K562 (cell line): ENCODE measurements around the gene FBXW11. TPM values are rescaled to one million over a fixed set of nuclear protein-coding genes. Genes with fewer than 3 reads are reported as not detected.

Source experiments
- ATAC-seq: fragments of 200-7000 bp; cut with Tn5 transposase; 3 replicates; pipeline ENCODE4 v1.9.1; 2020; ENCODE audit warnings: moderate library complexity
- BruUV-seq: library from RNA; stranded (reverse); fragments of 400-500 nt; replicated peaks from 2 replicates; lab custom pipeline; 2021; lab: Mats Ljungman, UMichigan
- CTCF ChIA-PET: fragments of 300-600 bp; formaldehyde crosslinking; extraction: SDS; loops from one replicate; lab custom pipeline; 2021; ENCODE audit warnings: low intra/inter-chr PET ratio; lab: Yijun Ruan, JAX
- POLR2A ChIA-PET: fragments of 300-600, 350-650 bp; sonication (Branson Sonifier 250); formaldehyde crosslinking; extraction: SDS; loops from one replicate; lab custom pipeline; 2021; ENCODE audit warnings: antibody characterized with exemption, inconsistent platforms; lab: Yijun Ruan, JAX
- DNase-seq, 4 experiments: peaks; one replicate each; pipeline versions ENCODE4 v3.0.0 to v3.0.0-alpha.2; 2011 to 2018; ENCODE audit warnings: low spot score in 3 of 4, mixed read lengths in 3 of 4; ENCODE audit errors: extremely low read depth in 1 of 4
- FAIRE-seq: peaks from 2 replicates; lab custom pipeline; 2011; peaks lifted over from hg19 to GRCh38; lab: Jason Lieb, UNC
- H2AFZ ChIP-seq: 2 replicates; pipeline ENCODE4 v1.6.0; 2011; ENCODE audit warnings: low read depth, low read length, control low read depth, inconsistent platforms
- H3K27ac ChIP-seq: fragments of 200-600 bp; 3 replicates; pipeline ENCODE4 v1.8.0; 2011; ENCODE audit warnings: low read depth, mild to moderate bottlenecking, control low read depth, inconsistent platforms, low read length, moderate library complexity, mixed read lengths; ENCODE audit errors: extremely low read depth
- H3K27me3 ChIP-seq, 2 experiments: fragments of 300-600 bp in 1 of 2; 2 replicates in 1 of 2; 3 replicates in 1 of 2; pipeline versions ENCODE4 v1.6.0 to v1.8.0; 2011; ENCODE audit warnings: inconsistent platforms in 2 of 2, low read length in 2 of 2, mild to moderate bottlenecking in 1 of 2, mixed read lengths in 1 of 2, moderate library complexity in 1 of 2; ENCODE audit not compliant: control insufficient read depth in 2 of 2, insufficient read depth in 2 of 2
- H3K36me3 ChIP-seq: fragments of 300-600 bp; 3 replicates; pipeline ENCODE4 v1.8.0; 2011; ENCODE audit warnings: mild to moderate bottlenecking, low read length, inconsistent platforms; ENCODE audit not compliant: control insufficient read depth, insufficient read depth
- H3K4me1 ChIP-seq, 2 experiments: fragments of 200-600 bp in 1 of 2; replicated peaks in 1 of 2; 2 replicates in 1 of 2; 3 replicates in 1 of 2; pipeline versions ENCODE4 v1.5.1 to v1.8.0; 2011; ENCODE audit warnings: inconsistent platforms in 2 of 2, low read length in 2 of 2, mild to moderate bottlenecking in 1 of 2, mixed read lengths in 1 of 2, moderate library complexity in 1 of 2; ENCODE audit not compliant: control insufficient read depth in 2 of 2, insufficient read depth in 2 of 2
- H3K4me2 ChIP-seq: 2 replicates; pipeline ENCODE4 v1.6.1; 2011; ENCODE audit warnings: low read length, control low read depth, inconsistent platforms, mixed read lengths; ENCODE audit not compliant: insufficient read depth
- H3K4me3 ChIP-seq: fragments of 200-600 bp; sonication (generic), shearing (Covaris generic); 2 replicates; pipeline ENCODE4 v1.5.1; 2016; ENCODE audit warnings: control low read depth, inconsistent platforms
- H3K79me2 ChIP-seq: fragments of 200-600 bp; 3 replicates; pipeline ENCODE4 v1.8.0; 2011; ENCODE audit warnings: low read length, inconsistent platforms; ENCODE audit not compliant: control insufficient read depth, insufficient read depth
- H3K9ac ChIP-seq, 2 experiments: 2 replicates each; pipeline versions ENCODE4 v1.6.0 to v1.6.1; 2011; ENCODE audit warnings: low read depth in 2 of 2, low read length in 2 of 2, control low read depth in 1 of 2, inconsistent platforms in 1 of 2, mild to moderate bottlenecking in 1 of 2, mixed read lengths in 1 of 2; ENCODE audit not compliant: insufficient read depth in 1 of 2
- H3K9me1 ChIP-seq: one replicate; pipeline ENCODE4 v1.6.0; 2011; ENCODE audit warnings: inconsistent platforms, mild to moderate bottlenecking, low read length, moderate library complexity; ENCODE audit not compliant: control insufficient read depth, insufficient read depth
- H3K9me3 ChIP-seq: replicated peaks from 2 replicates; pipeline ENCODE4 v1.5.1; 2011; ENCODE audit warnings: low read depth, low read length, inconsistent platforms; ENCODE audit not compliant: control insufficient read depth, insufficient read depth
- H4K20me1 ChIP-seq: replicated peaks from 2 replicates; pipeline ENCODE4 v1.6.1; 2011; ENCODE audit warnings: low read length, inconsistent platforms, mixed read lengths; ENCODE audit not compliant: control insufficient read depth, insufficient read depth
- MXI1 ChIP-seq: IDR thresholded peaks from 2 replicates; pipeline ENCODE4 v1.6.1; 2011; ENCODE audit warnings: low read depth, mild to moderate bottlenecking, improper control_type of control experiment, low read length
- PHF21A ChIP-seq: fragments of 450-650 bp; IDR thresholded peaks from 2 replicates; pipeline ENCODE4 v1.6.1; 2017; ENCODE audit warnings: low read depth, borderline replicate concordance
- RBBP5 ChIP-seq: fragments of 200-600 bp; sonication (generic); IDR thresholded peaks from 2 replicates; pipeline ENCODE4 v1.6.1; 2012; ENCODE audit warnings: borderline replicate concordance, mild to moderate bottlenecking, low read length, control low read depth, inconsistent platforms; ENCODE audit not compliant: insufficient read depth, poor library complexity, severe bottlenecking
- SAFB ChIP-seq: fragments of 200-400 bp; formaldehyde crosslinking; IDR thresholded peaks from 2 replicates; pipeline ENCODE4 v1.6.1; 2017; ENCODE audit warnings: low read depth, low read length, borderline replicate concordance
- TCF7 ChIP-seq: sonication (generic); IDR thresholded peaks from 2 replicates; pipeline ENCODE4 v1.6.1; 2016; ENCODE audit warnings: antibody characterized with exemption, borderline replicate concordance
- ZBTB49 ChIP-seq: sonication (generic); formaldehyde crosslinking; IDR thresholded peaks from 2 replicates; pipeline ENCODE4 v1.8.0; 2022; ENCODE audit warnings: missing genetic modification reagents, mild to moderate bottlenecking, borderline replicate concordance
- ZFP30 ChIP-seq: fragments of 250-450 bp; sonication (Bioruptor Pico); IDR thresholded peaks from 2 replicates; pipeline ENCODE4 v1.8.0; 2022; ENCODE audit warnings: moderate library complexity, mild to moderate bottlenecking, inconsistent platforms, borderline replicate concordance
- ZNF586 ChIP-seq: fragments of 450-650 bp; formaldehyde crosslinking; conservative IDR thresholded peaks from 2 replicates; pipeline ENCODE4 v1.4.0; 2020; ENCODE audit warnings: mild to moderate bottlenecking, moderate library complexity
- ZNF75A ChIP-seq: fragments of 450-650 bp; formaldehyde crosslinking; IDR thresholded peaks from 2 replicates; pipeline ENCODE4 v1.4.0; 2020; ENCODE audit warnings: mild to moderate bottlenecking
- WGBS: fragments of 100-300 bp; shearing (Covaris generic); methylation state at CpG from one replicate; pipeline ENCODE4 v1.1.6; 2016; ENCODE audit warnings: low coverage, mixed read lengths; ENCODE audit not compliant: insufficient coverage; ENCODE audit errors: missing lambda C conversion rate; 5-methylcytosine and 5-hydroxymethylcytosine counted together
- in situ Hi-C: fragments of 300-500 bp; cut with MboI; formaldehyde crosslinking; loops from 4 replicates; pipeline ENCODE4 v1.15.0; 2018; ENCODE audit warnings: inconsistent platforms, mixed read lengths
- intact Hi-C: fragments of 100-400 bp; cut with micrococcal nuclease; formaldehyde crosslinking; loops from 2 replicates; pipeline ENCODE4 v1.14.2; 2022
- polyA plus RNA-seq, 8 experiments: library from polyadenylated mRNA; depleted of rRNA in 4 of 8; stranded (reverse) in 5 of 8; unstranded in 3 of 8; fragments of >200 nt; fragmentation: Nextera tagmentation in 2 of 8; fragmentation: Illumina TruSeq in 1 of 8; extraction: Ambion mirVana in 2 of 8; extraction: Trizol in 1 of 8; gene quantifications; 2 replicates each; pipeline versions ENCODE4 v1.2.1 to v1.2.3, GENCODE V29; 2011 to 2014; ENCODE audit warnings: inconsistent platforms in 1 of 8, missing spikeins in 1 of 8
- total RNA-seq, 7 experiments: library from RNA; depleted of rRNA in 6 of 7; stranded (reverse); fragments of >200 nt in 6 of 7; fragmentation: Illumina TruSeq in 2 of 7; extraction: Trizol in 2 of 7; gene quantifications; 2 replicates each; pipeline versions ENCODE4 v1.2.1 to v1.2.3, GENCODE V29; 2011 to 2021; ENCODE audit warnings: low replicate concordance in 1 of 7

Gene FBXW11
- total and polyA plus RNA-seq, 9 of the 15 experiments (the other 6 are each of a cell fraction or from before 2014, with no cell fraction given): 3.0 to 28.6 (median 23.6) TPM

DNA sequence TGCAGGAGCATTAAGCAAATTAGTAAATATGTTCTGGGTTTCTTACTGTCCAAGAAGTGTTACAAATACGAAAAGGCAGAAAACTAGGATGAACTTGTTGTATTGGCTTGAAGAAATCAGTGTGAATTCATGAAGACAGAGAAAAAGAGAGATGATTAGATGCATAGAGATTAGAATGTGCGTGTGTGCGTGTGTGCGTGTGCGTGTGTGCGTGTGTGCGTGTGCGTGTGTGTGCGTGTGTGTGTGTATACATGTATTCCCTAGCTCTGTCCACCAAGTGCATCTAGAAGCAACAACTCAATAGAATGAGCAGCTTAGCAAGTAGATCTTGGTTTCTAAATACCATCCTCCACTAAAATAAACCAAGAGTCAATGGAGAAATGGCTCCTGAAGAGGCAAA lies 179.3 kb downstream of the FBXW11 start (continued):
- TF ChIP-seq SAFB: no peak
- no peak for TF ChIP-seq RBBP5
- TF ChIP-seq MXI1: no peak
- TF ChIP-seq ZBTB49 (CRISPR knock-in tag): no peak
- TF ChIP-seq, all 486 proteins: peak for 0

- no peak overlapping the region for H3K9ac ChIP-seq
- H3K9me1 ChIP-seq: no peaks in the 10 kb centered on the region
- WGBS: 0% methylated on average over 5 of the region's 5 CpGs
- H3K27ac ChIP-seq: no peak overlapping the region
- POLR2A ChIA-PET: no interaction called here
- no peaks in the 10 kb centered on the region for H3K9me3 ChIP-seq
- H3K36me3 ChIP-seq: no peaks in the 10 kb centered on the region
- H2AFZ ChIP-seq: no peak overlapping the region
- in situ Hi-C loops: no loop called here
- FAIRE-seq: no peak
- BruUV-seq: no TSS peak
- no peak for TF ChIP-seq ZNF586
- TF ChIP-seq TCF7: no peak
- TF ChIP-seq PHF21A: no peak
- no peak for TF ChIP-seq ZNF75A
- no peak for TF ChIP-seq ZFP30
- no peak for ATAC-seq
- H3K4me1 ChIP-seq: no peaks in the 10 kb centered on the region
- no peak for DNase-seq
- CTCF ChIA-PET: no interaction called here
- H3K4me2 ChIP-seq: no peak overlapping the region
- H3K79me2 ChIP-seq: no peaks in the 10 kb centered on the region
- no peak overlapping the region for H3K4me3 ChIP-seq
- peaks cover 0 to 16% of the 10 kb centered on the region in 2 experiments; a peak in 3 of 5 replicates for H3K27me3 ChIP-seq
- intact Hi-C loops: no loop called here
- no peaks in the 10 kb centered on the region for H4K20me1 ChIP-seq
Observed at GRCh38 chr5:171826132-171826531, 180.3 kb downstream of the FBXW11 start.
